ENCODE results near the gene RUVBL2.
"Not testable (repeated sequence)": the region's sequence is repeated elsewhere in the genome, so short reads cannot be mapped to it uniquely, and the experiment has no call there.

Gene RUVBL2

DNA sequence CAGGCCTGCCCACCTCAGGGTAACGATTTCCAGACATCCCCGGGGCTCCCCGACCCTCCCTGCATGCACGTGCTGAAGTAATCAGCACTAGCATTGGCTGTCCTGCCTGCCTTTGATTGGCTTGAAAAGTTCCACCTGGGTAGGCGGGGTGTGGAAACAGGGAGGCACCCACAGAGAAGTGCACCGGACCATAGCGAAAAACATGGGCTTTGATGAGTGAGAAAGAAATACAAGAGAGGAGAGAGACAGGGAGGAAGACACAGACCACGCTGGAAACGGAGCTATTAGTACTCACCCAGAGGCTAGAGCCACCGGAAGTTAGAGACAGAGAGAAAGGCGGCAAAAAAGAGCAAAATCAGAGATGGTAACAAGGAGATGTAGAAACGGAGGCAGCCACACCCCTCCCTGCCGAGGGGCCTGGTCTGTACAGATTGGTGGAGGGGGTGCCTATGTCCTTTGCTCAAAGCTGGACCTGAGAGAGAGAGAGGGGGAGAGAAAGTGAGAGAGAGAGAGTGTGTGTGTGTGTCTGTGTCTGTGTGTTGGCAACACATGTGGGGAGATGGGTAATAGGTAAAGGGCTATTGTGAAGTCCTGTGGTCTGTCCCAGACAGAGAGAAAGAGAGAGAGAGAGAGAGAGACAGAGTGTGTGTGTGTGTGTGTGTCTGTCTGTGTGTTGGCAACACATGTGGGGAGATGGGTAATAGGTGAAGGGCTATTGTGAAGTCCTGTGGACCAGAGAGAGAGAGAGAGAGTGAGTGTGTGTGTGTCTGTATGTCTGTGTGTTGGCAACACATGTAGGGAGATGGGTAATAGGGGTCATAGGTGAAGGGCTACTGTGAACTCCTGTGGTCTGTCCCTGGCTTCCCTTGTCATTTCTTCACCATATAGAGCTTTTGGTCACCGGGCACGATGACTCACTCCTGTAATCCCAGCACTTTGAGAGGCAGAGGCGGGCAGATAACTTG lies 27.5 kb downstream of the RUVBL2 start:
- no peak overlapping the region for H3K27ac ChIP-seq
- TF ChIP-seq CTCF (conservative IDR thresholded peaks at IDR 0.05) = no peak

- no peak overlapping the region for H3K27ac ChIP-seq
- no peak for TF ChIP-seq CTCF (conservative IDR thresholded peaks at IDR 0.05)
Measured at GRCh38 chr19:49022116-49022515, 28.4 kb downstream of the RUVBL2 start.

GRCh38 chr19:49024233-49024632 lies 30.5 kb downstream of the RUVBL2 start, which contains the start of gene CGB3:
Gene CGB3 (minus strand): TSS chr19:49024333. CDS start chr19:49023971, 362 bp downstream.
- not testable (repeated sequence) for H3K27ac ChIP-seq

DNA sequence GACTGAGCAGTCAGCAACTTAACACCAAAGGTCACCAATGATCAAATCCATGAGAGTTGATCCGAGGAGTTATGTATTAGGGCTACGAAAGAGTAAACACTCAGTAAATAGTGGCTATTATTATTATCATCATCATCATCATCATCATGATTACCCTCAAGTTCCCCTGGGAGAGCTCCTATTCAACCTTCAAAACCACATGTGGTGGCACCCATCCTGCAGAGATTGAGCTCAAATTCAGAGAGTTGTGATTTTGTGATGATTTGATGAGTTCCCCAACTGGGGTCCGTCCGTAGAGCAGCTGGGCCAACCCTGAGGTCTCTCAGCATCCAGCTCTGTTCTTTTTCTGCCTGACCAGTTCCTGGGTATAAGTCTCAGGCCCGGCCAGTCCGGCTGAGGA lies 31.4 kb downstream of the RUVBL2 start:
- H3K27ac ChIP-seq = not testable (repeated sequence)

- not testable (repeated sequence) for H3K27ac ChIP-seq
Measured at GRCh38 chr19:49025599-49025998, 31.9 kb downstream of the RUVBL2 start.

GRCh38 chr19:49028686-49029085 lies 35.0 kb downstream of the RUVBL2 start:
- not testable (repeated sequence) for H3K27ac ChIP-seq

DNA sequence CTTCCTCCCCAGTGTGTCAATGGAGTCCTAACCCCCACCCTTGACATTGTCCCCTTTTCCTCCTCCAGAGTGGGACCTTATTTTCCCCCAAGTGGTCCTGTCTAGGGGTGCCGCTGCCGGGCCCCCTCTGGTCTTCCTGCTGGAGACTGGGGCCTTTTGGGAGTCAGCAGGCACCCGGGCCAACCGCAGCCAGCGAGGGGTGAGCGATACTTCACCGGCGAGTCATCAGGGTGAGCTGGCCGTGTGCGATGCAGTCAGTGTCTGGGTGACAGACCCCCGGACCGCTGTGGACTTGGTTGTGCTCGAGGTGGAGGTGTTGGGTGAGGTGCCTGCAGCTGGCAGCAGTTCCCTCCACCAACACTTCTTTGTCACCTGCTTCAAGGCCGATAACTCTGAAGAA lies 36.1 kb downstream of the RUVBL2 start:
- H3K27ac ChIP-seq = not testable (repeated sequence)

DNA sequence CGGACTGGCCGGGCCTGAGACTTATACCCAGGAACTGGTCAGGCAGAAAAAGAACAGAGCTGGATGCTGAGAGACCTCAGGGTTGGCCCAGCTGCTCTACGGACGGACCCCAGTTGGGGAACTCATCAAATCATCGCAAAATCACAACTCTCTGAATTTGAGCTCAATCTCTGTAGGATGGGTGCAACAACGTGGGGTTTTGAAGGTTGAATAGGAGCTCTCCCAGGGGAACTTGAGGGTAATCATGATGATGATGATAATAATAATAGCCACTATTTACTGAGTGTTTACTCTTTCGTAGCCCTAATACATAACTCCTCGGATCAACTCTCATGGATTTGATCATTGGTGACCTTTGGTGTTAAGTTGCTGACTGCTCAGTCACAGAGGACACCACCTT lies 36.6 kb downstream of the RUVBL2 start:
- H3K27ac ChIP-seq = not testable (repeated sequence)

DNA sequence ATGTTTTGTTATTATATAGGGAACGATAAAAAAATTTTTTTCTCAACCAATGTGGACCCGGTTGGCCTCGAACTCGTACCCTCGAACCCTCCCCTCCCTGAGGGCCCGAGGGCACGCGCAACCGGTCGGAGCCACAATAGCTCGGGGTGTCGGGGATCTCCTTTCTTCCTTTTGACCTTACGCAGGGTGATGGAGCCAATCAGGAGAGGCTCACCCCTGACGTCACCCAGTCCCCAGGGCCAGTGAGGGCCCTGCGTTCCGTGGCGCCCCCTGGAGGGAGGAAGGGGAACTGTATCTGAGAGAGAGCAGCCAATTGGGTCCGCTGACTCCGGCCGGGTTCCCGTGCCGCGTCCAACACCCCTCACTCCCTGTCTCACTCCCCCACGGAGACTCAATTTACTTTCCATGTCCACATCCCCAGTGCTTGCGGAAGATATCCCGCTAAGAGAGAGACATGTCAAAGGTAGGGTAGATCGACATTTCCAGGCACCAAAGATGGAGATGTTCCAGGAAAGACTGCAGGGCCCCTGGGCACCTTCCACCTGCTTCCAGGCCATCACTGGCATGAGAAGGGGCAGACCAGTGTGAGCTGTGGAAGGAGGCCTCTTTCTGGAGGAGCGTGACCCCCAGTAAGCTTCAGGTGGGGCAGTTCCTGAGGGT lies 38.1 kb downstream of the RUVBL2 start, which contains the start of gene CGB2:
TSS of gene CGB2 (plus strand) at position 249 of the 660 bp plus-strand sequence. CDS start at position 455, 206 bp downstream.
- H3K27ac ChIP-seq = not testable (repeated sequence)

GRCh38 chr19:49036815-49037214 lies 43.1 kb downstream of the RUVBL2 start, which contains the start of gene CGB1:
Gene CGB1 (minus strand): TSS chr19:49036895. CDS start chr19:49036711, 184 bp downstream.
- H3K27ac ChIP-seq = not testable (repeated sequence)

GRCh38 chr19:49038111-49038510 lies 44.4 kb downstream of the RUVBL2 start:
- H3K27ac ChIP-seq = not testable (repeated sequence)

- H3K27ac ChIP-seq = not testable (repeated sequence)
Measured at GRCh38 chr19:49038557-49039276, 45.0 kb downstream of the RUVBL2 start.

DNA sequence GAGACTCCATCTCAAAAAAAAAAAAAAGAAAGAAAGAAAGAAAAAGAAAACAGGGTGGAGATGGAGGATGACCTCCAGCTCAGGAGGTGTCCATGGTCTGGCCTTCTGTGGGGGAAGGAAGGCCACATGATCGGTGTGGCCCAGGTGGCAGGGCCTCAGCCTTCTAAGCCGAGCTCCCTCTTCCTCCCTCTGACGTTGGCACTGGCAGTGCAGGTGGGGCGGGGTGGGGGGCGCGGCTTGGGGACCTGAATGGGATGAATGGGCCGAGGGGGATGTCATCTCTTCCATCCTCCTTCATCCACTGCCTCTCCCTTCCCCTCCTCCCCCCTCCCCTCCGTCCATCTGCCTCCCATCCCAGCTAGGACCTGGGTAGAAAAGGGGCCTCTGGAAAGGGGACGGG lies 46.0 kb downstream of the RUVBL2 start:
- H3K27ac ChIP-seq = not testable (repeated sequence)

All from VCaP (cell line).